Hepatocyte (in vitro differentiated cells): ENCODE results near the gene SYNPR.

Experiments used
- CTCF ChIP-seq: fragments of 200-600 bp; sonication (generic); IDR thresholded peaks from 2 replicates; pipeline ENCODE4 v1.5.1; 2016; ENCODE audit warnings: antibody characterized with exemption, mild to moderate bottlenecking; ENCODE audit not compliant: poor library complexity
- EZH2phosphoT487 ChIP-seq: fragments of 200-600 bp; sonication (generic); IDR thresholded peaks from one replicate; pipeline ENCODE4 v1.6.1; 2018; ENCODE audit warnings: antibody characterized with exemption, mild to moderate bottlenecking, low read depth, moderate library complexity; ENCODE audit not compliant: unreplicated experiment, severe bottlenecking

GRCh38 chr3:63500196-63500595 is 222.1 kb downstream of the SYNPR start:
- TF ChIP-seq CTCF (no peak), EZH2phosphoT487 (no peak)
